GM19452 (cell line): ENCODE results near the gene PNLIPRP1.

Source experiments
- ATAC-seq: cut with Tn5 transposase; IDR thresholded peaks from one replicate; pipeline ENCODE4 v1.9.1; 2021; ENCODE audit not compliant: unreplicated experiment

PNLIPRP1 gene

GRCh38 chr10:116590590-116591444, at the start of gene PNLIPRP1:
PNLIPRP1 (plus strand) TSS chr10:116590959; CDS start chr10:116591130, 171 bp downstream.
- ATAC-seq, result no peak

GRCh38 chr10:116542007-116542677, 48.6 kb upstream of the PNLIPRP1 start:
- ATAC-seq, result no peak

GRCh38 chr10:116545122-116545521, 45.6 kb upstream of the PNLIPRP1 start:
- ATAC-seq, result no peak

GRCh38 chr10:116545756-116546155, 45.0 kb upstream of the PNLIPRP1 start, which contains the start of gene PNLIP:
PNLIP (plus strand) TSS chr10:116545931; CDS start chr10:116546093, 162 bp downstream.
- ATAC-seq, result no peak

- no peak for ATAC-seq
Measured at GRCh38 chr10:116548301-116548700, 42.5 kb upstream of the PNLIPRP1 start.

GRCh38 chr10:116553378-116553980, 37.3 kb upstream of the PNLIPRP1 start:
- ATAC-seq, result no peak

GRCh38 chr10:116554628-116555027, 36.1 kb upstream of the PNLIPRP1 start:
- no peak for ATAC-seq

GRCh38 chr10:116555880-116556279, 34.9 kb upstream of the PNLIPRP1 start:
- no peak for ATAC-seq

- no peak for ATAC-seq
Measured at GRCh38 chr10:116557305-116557880, 33.4 kb upstream of the PNLIPRP1 start.

GRCh38 chr10:116565534-116565933, 25.2 kb upstream of the PNLIPRP1 start:
- ATAC-seq, result no peak

- no peak for ATAC-seq
Measured at GRCh38 chr10:116566932-116567331, 23.8 kb upstream of the PNLIPRP1 start.

GRCh38 chr10:116567335-116567734, 23.4 kb upstream of the PNLIPRP1 start:
- ATAC-seq, result no peak

- ATAC-seq, result no peak
Measured at GRCh38 chr10:116574797-116575196, 16.0 kb upstream of the PNLIPRP1 start.

GRCh38 chr10:116587878-116588591, 2.7 kb upstream of the PNLIPRP1 start:
- ATAC-seq, result no peak

GRCh38 chr10:116588995-116589394, 1.8 kb upstream of the PNLIPRP1 start:
- ATAC-seq, result no peak

GRCh38 chr10:116589926-116590325, 833 bp upstream of the PNLIPRP1 start:
- no peak for ATAC-seq

- no peak for ATAC-seq
Measured at GRCh38 chr10:116593139-116593740, 2.5 kb downstream of the PNLIPRP1 start.

- ATAC-seq, result no peak
Measured at GRCh38 chr10:116594525-116595035, 3.8 kb downstream of the PNLIPRP1 start.

GRCh38 chr10:116596062-116596461, 5.3 kb downstream of the PNLIPRP1 start:
- no peak for ATAC-seq

- no peak for ATAC-seq
Measured at GRCh38 chr10:116597543-116597942, 6.8 kb downstream of the PNLIPRP1 start.
